GM12892 (cell line): ENCODE data around the gene CSK.

Experiments used
- POLR2A ChIP-seq: IDR thresholded peaks from 2 replicates; pipeline ENCODE4 v1.6.1; 2011; ENCODE audit warnings: low read depth, low read length, control low read depth
- TAF1 ChIP-seq: IDR thresholded peaks from 2 replicates; pipeline ENCODE4 v1.6.1; 2011; ENCODE audit warnings: low read depth, mild to moderate bottlenecking, control low read depth, low read length, borderline replicate concordance

DNA sequence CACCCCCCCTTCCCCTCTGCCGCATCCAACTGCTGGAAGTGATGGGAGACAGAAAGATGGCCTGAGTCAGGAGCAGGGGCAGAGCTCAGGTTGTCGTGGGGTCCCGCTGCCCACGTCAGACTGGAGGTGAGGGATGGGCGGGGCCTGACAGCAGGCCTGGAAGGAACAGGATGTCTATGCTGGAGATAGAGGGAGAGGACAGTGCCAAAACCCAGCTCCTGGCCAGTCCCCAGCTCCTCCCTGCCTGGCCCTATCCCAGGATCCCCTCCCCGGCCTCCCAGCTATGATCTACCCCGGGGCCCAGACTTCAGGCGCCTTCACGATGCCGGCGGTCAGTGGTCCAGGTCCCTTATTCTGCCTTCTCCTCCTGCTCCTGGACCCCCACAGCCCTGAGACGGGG, 30.7 kb downstream of the CSK start, which contains the start of gene LMAN1L:
- TF ChIP-seq TAF1 = no peak
- TF ChIP-seq POLR2A = no peak
